ENCODE measurements around the gene SESN1. TPM values are rescaled to one million over a fixed set of nuclear protein-coding genes. Genes with fewer than 3 reads are reported as not detected.

The SESN1 gene
- total and polyA plus RNA-seq, 9 of the 15 experiments (the other 6 are each of a cell fraction or from before 2014, with no cell fraction given), result 3.1 to 13.0 (median 7.4) TPM

DNA sequence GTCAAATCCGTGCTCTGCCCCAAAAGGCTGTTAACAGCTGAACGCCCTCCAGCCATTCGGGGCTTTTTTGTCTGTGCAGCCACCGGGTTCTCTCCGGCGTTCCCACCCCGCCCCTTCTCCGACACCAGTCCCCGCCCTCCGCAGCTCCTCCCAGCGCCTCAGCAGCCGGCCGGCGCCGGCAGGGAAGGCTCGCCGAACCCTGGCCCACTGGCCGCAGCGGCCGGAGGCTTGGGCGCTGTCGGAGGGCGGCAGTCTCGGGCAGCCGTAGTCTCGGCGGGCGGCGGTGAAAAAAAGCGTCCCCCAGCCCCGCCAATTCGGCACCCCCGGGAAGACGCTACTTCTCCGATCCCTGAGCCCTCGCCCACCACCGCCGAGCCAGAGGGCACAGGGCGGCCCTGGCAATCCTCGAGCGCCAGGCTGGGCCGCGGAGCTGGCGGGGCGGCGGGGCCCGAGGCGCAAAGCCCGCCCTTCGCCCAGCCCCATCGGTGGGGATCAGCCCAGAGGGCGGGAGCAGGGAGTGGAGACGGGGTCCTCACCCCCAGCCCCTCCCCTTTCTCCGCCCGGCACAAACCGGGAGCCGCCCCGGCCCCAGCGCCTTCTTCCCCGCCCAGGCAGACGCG is at the start of gene SESN1 (continued):
- TF ChIP-seq SAFB2 (IDR thresholded peaks at IDR 0.05; ENCODE audit: borderline replicate concordance, low read depth, low read length, severe bottlenecking) (no peak), RFX1 (IDR thresholded peaks at IDR 0.05) (no peak), POLR2G (IDR thresholded peaks at IDR 0.05; ENCODE audit: low read depth, low read length) (peak; percentile 97), CHD1 (IDR thresholded peaks at IDR 0.05; ENCODE audit: low read length) (peak; percentile 62), OTX1 (CRISPR knock-in tag; IDR thresholded peaks at IDR 0.05) (peak; percentile 80; the same call in 1 of the 2 replicates), TSHZ1 (CRISPR knock-in tag; IDR thresholded peaks at IDR 0.05) (no peak), SMAD3 (CRISPR knock-in tag; conservative IDR thresholded peaks at IDR 0.05) (no peak), TAF1 (IDR thresholded peaks at IDR 0.05; ENCODE audit: control insufficient read depth, extremely low read depth, insufficient read depth, low read length, severe bottlenecking) (peak; percentile 72), WHSC1 (IDR thresholded peaks at IDR 0.05; ENCODE audit: low read length) (no peak), MLX (CRISPR knock-in tag; conservative IDR thresholded peaks at IDR 0.05) (peak in 1 of 2 experiments; percentile 94; a peak in 2 of 4 replicates), ARID4B (CRISPR knock-in tag; IDR thresholded peaks at IDR 0.05) (peak; percentile 63; the same call in 1 of the 2 replicates), TCF3 (CRISPR knock-in tag; IDR thresholded peaks at IDR 0.05) (peak; percentile 12; the same call in 1 of the 2 replicates), ILK (tag; IDR thresholded peaks at IDR 0.05; ENCODE audit: borderline replicate concordance, low read depth) (no peak), HDAC2 (IDR thresholded peaks at IDR 0.05) (0 out of 2 replicates have a peak, but pooled peaks have one; percentile 4), CREM (IDR thresholded peaks at IDR 0.05; ENCODE audit: low read depth) (no peak), RBBP5 (IDR thresholded peaks at IDR 0.05; ENCODE audit: borderline replicate concordance, insufficient read depth, low read length, poor library complexity, severe bottlenecking) (peak; percentile 70), HNRNPUL1 (IDR thresholded peaks at IDR 0.05; ENCODE audit: low read length) (no peak)
- TF ChIP-seq, protein P1, sequence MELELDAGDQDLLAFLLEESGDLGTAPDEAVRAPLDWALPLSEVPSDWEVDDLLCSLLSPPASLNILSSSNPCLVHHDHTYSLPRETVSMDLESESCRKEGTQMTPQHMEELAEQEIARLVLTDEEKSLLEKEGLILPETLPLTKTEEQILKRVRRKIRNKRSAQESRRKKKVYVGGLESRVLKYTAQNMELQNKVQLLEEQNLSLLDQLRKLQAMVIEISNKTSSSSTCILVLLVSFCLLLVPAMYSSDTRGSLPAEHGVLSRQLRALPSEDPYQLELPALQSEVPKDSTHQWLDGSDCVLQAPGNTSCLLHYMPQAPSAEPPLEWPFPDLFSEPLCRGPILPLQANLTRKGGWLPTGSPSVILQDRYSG (tag; conservative IDR thresholded peaks at IDR 0.05; ENCODE audit: low read depth), result no peak
